Choroid plexus epithelial cell (primary cell): ENCODE results near the gene SLC22A24.

ENCODE experiments used
- DNase-seq: peaks from one replicate; pipeline ENCODE4 v3.0.0-alpha.2; 2010; ENCODE audit warnings: low read depth
- H3K4me3 ChIP-seq: 2 replicates; pipeline ENCODE4 v1.5.1; 2011; ENCODE audit warnings: low read depth, mild to moderate bottlenecking, control low read depth, low read length, moderate library complexity
- CTCF ChIP-seq: conservative IDR thresholded peaks from 2 replicates; pipeline ENCODE4 v1.5.1; 2011; ENCODE audit warnings: low read depth, mild to moderate bottlenecking, control low read depth, inconsistent platforms, low read length, moderate library complexity

The SLC22A24 gene

DNA sequence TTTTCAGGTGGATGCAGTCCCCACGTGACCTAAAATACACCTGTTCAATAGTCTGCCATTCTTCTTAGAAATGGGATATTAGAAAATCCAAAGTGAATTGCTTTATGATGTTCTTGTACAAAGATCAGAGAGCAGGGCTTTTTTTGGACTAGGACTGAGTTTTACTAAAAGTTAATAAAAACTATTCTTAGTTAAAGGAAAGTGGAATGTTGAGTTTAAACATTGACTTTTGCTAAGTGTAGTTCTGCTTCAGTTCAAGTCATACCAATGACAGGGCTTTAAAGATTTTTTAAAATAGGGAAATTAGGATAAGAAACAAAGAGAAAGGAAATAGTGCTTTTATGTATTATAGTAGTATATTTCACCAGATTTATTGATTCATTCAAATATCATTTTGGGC lies at the start of gene SLC22A24:
Gene SLC22A24, minus strand, starts transcription at position 101 of the 400 bp plus-strand sequence. CDS start 442 bp downstream, outside the sequence.
- H3K4me3 ChIP-seq, result no peak within 1 kb of the TSS
- TF ChIP-seq CTCF, result no peak
- no peak for DNase-seq

DNA sequence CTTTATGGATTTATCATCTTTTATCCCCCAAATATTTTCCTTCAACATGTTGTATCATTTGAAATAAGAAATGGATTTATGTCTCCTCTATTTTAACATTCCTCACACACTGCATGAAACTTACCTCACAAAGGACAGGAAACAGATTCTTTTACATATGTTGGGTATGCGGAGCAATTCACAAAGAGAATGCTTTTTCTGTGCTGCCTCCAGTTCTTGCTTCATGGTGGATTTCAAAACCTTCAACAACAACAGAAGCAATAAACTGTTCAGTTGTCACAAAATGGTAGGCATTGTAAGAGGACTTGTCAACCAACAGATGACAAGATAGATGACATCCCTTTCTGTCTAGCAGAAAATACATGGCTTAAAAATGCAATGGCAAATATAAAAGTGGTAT lies 36.5 kb upstream of the SLC22A24 start:
- DNase-seq, result no peak
- no peak overlapping the region for H3K4me3 ChIP-seq
- no peak for TF ChIP-seq CTCF

GRCh38 chr11:63179432-63180041 lies 35.5 kb upstream of the SLC22A24 start:
- no peak overlapping the region for H3K4me3 ChIP-seq
- no peak for DNase-seq
- TF ChIP-seq CTCF, result no peak

DNA sequence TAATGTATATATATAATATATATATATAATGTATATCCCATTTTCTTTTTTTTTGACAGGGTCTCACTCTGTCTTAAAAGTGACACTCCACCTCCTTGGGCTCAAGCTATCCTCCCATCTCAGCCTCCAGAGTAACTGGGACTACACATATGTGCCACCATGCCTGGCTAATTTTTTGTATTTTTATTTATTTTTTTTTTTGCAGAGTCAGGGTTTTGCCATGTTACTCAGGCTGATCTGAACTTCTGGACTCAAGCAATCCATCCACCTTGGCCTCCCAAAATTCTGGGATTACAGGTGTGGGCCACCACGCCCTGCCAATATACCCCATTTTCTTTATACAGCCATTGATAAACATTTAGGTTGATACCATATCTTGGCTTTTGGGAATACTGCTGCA lies 33.9 kb upstream of the SLC22A24 start:
- no peak for DNase-seq
- TF ChIP-seq CTCF, result no peak
- no peak overlapping the region for H3K4me3 ChIP-seq

DNA sequence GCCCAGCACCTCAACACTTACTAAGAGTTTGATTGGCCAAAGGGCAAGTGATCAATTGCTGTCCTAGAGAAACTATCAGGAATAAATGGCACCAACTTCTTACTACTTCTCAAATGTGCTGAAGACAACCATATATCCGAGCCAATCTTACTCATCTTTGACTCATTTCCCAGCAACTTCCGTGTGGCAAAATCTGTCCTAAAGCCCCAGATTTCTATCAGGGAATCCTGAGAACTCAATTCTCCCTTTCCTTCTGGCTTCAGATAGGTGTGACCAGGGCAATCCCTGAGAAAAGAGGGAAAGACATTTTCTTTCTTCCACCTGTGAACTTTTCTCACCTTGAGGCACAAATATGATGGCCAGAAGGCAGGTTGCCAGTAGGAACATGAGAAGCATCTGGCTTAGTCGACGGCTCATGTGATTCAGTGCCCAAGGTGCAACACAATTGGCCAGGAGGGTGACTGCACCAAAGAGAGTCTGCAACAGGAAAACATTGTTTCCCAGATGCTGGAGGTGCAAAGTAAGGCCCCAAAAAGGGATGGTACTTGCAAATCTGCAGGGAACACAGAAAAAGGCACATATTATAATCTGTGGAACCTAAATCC lies 21.8 kb upstream of the SLC22A24 start:
- no peak overlapping the region for H3K4me3 ChIP-seq
- no peak for TF ChIP-seq CTCF
- no peak for DNase-seq

GRCh38 chr11:63155794-63156193 lies 11.8 kb upstream of the SLC22A24 start:
- DNase-seq, result no peak
- TF ChIP-seq CTCF, result no peak
- H3K4me3 ChIP-seq, result no peak overlapping the region

GRCh38 chr11:63146581-63146980 lies 2.6 kb upstream of the SLC22A24 start:
- DNase-seq, result no peak
- no peak for TF ChIP-seq CTCF
- no peak overlapping the region for H3K4me3 ChIP-seq
